Tibial nerve (tissue), 3 donors: Measurements from ENCODE around the gene SPDYC.

Source experiments
- CTCF ChIP-seq, 5 experiments: fragments of 200-600 bp in 3 of 5; fragments of 450-650 bp in 2 of 5; sonication (generic) in 3 of 5; IDR thresholded peaks; one replicate each; pipeline ENCODE4 v1.5.1; 2016 to 2019; ENCODE audit warnings: antibody characterized with exemption in 5 of 5, mild to moderate bottlenecking in 3 of 5, moderate library complexity in 2 of 5
- POLR2A ChIP-seq, 2 donors: fragments of 450-650 bp; IDR thresholded peaks; one replicate each; pipeline ENCODE4 v1.6.1; 2017; ENCODE audit warnings: antibody characterized with exemption in 2 of 2, mild to moderate bottlenecking in 2 of 2, moderate library complexity in 2 of 2

GRCh38 chr11:65217441-65218423 is 47.7 kb downstream of the SPDYC start:
- TF ChIP-seq CTCF (IDR thresholded peaks at IDR 0.05) (no peak), POLR2A (IDR thresholded peaks at IDR 0.05) (no peak)
